ENCODE results near the gene AFF1.

Gene AFF1

DNA sequence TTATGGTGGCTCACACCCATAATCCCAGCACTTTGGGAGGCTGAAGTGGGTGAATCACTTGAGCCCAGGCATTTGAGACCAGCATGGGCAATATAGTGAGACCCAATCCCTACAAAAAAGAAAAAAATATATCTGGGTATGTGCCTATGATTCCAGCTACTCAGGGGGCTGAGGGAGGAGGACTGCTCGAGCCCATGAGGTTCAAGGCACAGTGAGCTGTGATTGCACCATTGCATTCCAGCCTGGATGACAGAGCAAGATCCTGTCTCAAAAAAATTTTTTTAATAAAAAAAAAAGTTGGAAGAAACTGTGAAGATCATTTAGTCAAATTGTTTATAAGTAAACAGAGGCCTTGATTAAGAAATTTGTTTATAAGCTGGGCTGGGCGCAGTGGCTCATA is 246.0 kb downstream of the AFF1 start:
- in situ Hi-C loops (cut with MboI; ENCODE audit: low sequenced_read_pairs, unreplicated experiment): no loop called here
- TF ChIP-seq, protein P1, sequence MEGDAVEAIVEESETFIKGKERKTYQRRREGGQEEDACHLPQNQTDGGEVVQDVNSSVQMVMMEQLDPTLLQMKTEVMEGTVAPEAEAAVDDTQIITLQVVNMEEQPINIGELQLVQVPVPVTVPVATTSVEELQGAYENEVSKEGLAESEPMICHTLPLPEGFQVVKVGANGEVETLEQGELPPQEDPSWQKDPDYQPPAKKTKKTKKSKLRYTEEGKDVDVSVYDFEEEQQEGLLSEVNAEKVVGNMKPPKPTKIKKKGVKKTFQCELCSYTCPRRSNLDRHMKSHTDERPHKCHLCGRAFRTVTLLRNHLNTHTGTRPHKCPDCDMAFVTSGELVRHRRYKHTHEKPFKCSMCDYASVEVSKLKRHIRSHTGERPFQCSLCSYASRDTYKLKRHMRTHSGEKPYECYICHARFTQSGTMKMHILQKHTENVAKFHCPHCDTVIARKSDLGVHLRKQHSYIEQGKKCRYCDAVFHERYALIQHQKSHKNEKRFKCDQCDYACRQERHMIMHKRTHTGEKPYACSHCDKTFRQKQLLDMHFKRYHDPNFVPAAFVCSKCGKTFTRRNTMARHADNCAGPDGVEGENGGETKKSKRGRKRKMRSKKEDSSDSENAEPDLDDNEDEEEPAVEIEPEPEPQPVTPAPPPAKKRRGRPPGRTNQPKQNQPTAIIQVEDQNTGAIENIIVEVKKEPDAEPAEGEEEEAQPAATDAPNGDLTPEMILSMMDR (IDR thresholded peaks at IDR 0.05; ENCODE audit: borderline replicate concordance, control extremely low read depth, extremely low read depth, insufficient read depth, missing control alignments): no peak
- DNase-seq (ENCODE audit: low spot score): no peak

DNA sequence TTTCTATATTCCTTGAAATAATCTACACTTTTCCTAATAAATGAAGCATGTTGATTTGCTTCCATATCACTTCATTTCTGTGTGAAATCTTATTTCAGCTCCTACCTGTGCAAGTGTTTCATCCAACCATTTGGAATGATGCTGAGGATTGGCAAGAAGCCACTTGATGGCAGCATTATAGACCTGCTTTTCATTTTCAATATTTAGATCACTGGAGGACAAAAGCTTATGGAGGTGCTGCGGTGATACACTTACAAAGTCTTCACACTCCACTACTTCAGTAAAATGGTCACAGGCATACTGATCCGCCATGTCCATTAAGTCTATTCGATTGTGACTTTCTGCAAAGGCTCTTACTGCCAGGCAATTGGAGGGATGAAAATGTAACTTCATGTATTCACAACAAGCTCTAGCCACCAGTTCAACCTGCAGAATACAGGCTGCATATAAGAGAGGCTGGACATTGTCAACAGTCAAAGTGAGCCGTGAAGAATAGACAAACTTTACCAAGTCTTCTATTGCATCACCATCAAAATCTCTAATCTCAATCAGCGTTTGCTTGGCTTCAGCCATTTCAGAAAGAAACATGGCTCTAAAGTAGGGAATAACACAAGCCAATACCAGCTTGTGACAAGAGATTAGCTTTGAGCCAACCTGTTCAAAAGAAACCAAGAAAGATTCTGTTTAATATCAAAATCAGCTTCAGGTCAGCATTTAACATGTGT is 250.5 kb downstream of the AFF1 start:
- no peak for DNase-seq (ENCODE audit: low spot score)
- in situ Hi-C loops (cut with MboI; ENCODE audit: low sequenced_read_pairs, unreplicated experiment): no loop called here
- TF ChIP-seq, protein P1 (IDR thresholded peaks at IDR 0.05; ENCODE audit: borderline replicate concordance, control extremely low read depth, extremely low read depth, insufficient read depth, missing control alignments): no peak

DNA sequence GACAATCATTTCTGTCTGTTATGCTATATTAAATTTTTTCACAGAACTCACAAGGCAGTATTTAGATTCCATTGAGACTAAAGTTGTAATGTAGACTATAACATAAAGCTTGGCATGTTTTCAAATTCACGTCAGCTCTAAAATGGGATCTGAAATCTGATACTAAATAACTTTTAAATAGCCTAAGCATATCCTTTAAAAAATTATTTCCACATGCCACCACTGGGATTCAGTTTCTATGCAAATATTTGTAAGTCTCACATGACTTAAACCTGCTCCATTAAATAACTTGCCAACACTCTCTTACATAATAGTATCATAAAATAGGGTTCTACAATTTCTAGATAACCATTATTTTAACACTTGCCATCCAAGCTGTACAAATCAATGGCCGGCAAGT is 253.2 kb downstream of the AFF1 start:
- TF ChIP-seq, protein P1 (IDR thresholded peaks at IDR 0.05; ENCODE audit: borderline replicate concordance, control extremely low read depth, extremely low read depth, insufficient read depth, missing control alignments): no peak
- in situ Hi-C loops (cut with MboI; ENCODE audit: low sequenced_read_pairs, unreplicated experiment): no loop called here
- DNase-seq (ENCODE audit: low spot score): no peak

DNA sequence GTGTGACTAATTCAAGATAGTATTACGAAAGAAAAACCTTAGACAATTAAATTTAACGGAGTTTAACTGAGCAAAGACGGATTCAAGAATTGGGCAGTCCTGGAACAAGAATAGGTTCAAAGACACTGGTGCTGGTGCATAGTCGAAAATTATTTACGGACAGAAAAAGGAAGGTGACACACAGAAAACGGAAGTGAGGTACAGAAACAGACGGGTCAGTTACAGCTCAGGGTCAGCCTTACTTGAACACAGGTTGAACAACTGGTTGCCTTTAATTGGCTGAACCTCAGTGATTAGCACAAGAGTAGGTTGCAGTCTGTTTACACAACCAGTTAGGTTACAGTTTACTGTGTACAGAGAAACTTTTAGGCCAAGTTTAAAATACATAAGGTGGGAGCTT is 254.1 kb downstream of the AFF1 start:
- TF ChIP-seq, protein P1 (IDR thresholded peaks at IDR 0.05; ENCODE audit: borderline replicate concordance, control extremely low read depth, extremely low read depth, insufficient read depth, missing control alignments): no peak
- in situ Hi-C loops (cut with MboI; ENCODE audit: low sequenced_read_pairs, unreplicated experiment): no loop called here
- DNase-seq (ENCODE audit: low spot score): no peak
